WTC11 (cell line): ENCODE data around the gene P3H4. TPM values are rescaled to one million over a fixed set of nuclear protein-coding genes. Genes with fewer than 3 reads are reported as not detected.

ENCODE experiments used
- ATF1 ChIP-seq: sonication (generic); formaldehyde crosslinking; IDR thresholded peaks from 2 replicates; pipeline ENCODE4 v1.8.1; 2023; ENCODE audit warnings: mild to moderate bottlenecking, moderate library complexity, missing genetic modification reagents
- CREB1 ChIP-seq: sonication (generic); formaldehyde crosslinking; IDR thresholded peaks from 2 replicates; pipeline ENCODE4 v1.8.0; 2023; ENCODE audit warnings: mild to moderate bottlenecking, missing genetic modification reagents
- ERG ChIP-seq: fragments of 250-450 bp; sonication (Bioruptor Pico); IDR thresholded peaks from 2 replicates; pipeline ENCODE4 v1.8.0; 2021; ENCODE audit warnings: mild to moderate bottlenecking
- ETV6 ChIP-seq: sonication (generic); formaldehyde crosslinking; IDR thresholded peaks from 2 replicates; pipeline ENCODE4 v1.8.1; 2022; ENCODE audit warnings: mild to moderate bottlenecking, missing genetic modification reagents
- FOXK1 ChIP-seq: sonication (generic); formaldehyde crosslinking; IDR thresholded peaks from 2 replicates; pipeline ENCODE4 v1.8.0; 2022; ENCODE audit warnings: mild to moderate bottlenecking, moderate library complexity, missing genetic modification reagents
- FOXP1 ChIP-seq: sonication (generic); formaldehyde crosslinking; IDR thresholded peaks from 2 replicates; pipeline ENCODE4 v1.8.0; 2022; ENCODE audit warnings: missing genetic modification reagents, mild to moderate bottlenecking, moderate library complexity, borderline replicate concordance
- FOXP4 ChIP-seq: sonication (generic); formaldehyde crosslinking; IDR thresholded peaks from 2 replicates; pipeline ENCODE4 v1.8.0; 2022; ENCODE audit warnings: mild to moderate bottlenecking, missing genetic modification reagents
- GABPB1 ChIP-seq: sonication (generic); formaldehyde crosslinking; IDR thresholded peaks from 2 replicates; pipeline ENCODE4 v1.8.1; 2023; ENCODE audit warnings: mild to moderate bottlenecking, missing genetic modification reagents
- GTF2I ChIP-seq: fragments of 250-450 bp; sonication (Bioruptor Pico); conservative IDR thresholded peaks from 2 replicates; pipeline ENCODE4 v1.4.0; 2021; ENCODE audit warnings: mild to moderate bottlenecking
- HMGA2 ChIP-seq: fragments of 250-450 bp; sonication (Bioruptor Pico); IDR thresholded peaks from 2 replicates; pipeline ENCODE4 v1.4.0; 2021; ENCODE audit warnings: mild to moderate bottlenecking, moderate library complexity
- HMGXB4 ChIP-seq: sonication (generic); formaldehyde crosslinking; IDR thresholded peaks from 2 replicates; pipeline ENCODE4 v1.8.1; 2023; ENCODE audit warnings: mild to moderate bottlenecking, moderate library complexity, missing genetic modification reagents
- IRF2 ChIP-seq: sonication (generic); formaldehyde crosslinking; IDR thresholded peaks from 2 replicates; pipeline ENCODE4 v1.8.0; 2022; ENCODE audit warnings: low read depth, missing genetic modification reagents, borderline replicate concordance
- JAZF1 ChIP-seq: fragments of 250-450 bp; sonication (Bioruptor Pico); IDR thresholded peaks from 2 replicates; pipeline ENCODE4 v1.9.0; 2021; ENCODE audit warnings: moderate library complexity, mild to moderate bottlenecking, inconsistent platforms
- MLX ChIP-seq: sonication (generic); formaldehyde crosslinking; IDR thresholded peaks from 2 replicates; pipeline ENCODE4 v1.8.1; 2023; ENCODE audit warnings: mild to moderate bottlenecking, missing genetic modification reagents, moderate library complexity
- NR1H2 ChIP-seq: sonication (generic); formaldehyde crosslinking; IDR thresholded peaks from 2 replicates; pipeline ENCODE4 v1.9.0; 2021; ENCODE audit warnings: mild to moderate bottlenecking, moderate library complexity, missing genetic modification reagents
- NR3C1 ChIP-seq: sonication (generic); formaldehyde crosslinking; conservative IDR thresholded peaks from 2 replicates; pipeline ENCODE4 v1.8.1; 2023; ENCODE audit warnings: low read depth, mild to moderate bottlenecking, missing genetic modification reagents
- OVOL2 ChIP-seq: fragments of 250-450 bp; sonication (Bioruptor Pico); IDR thresholded peaks from 2 replicates; pipeline ENCODE4 v1.9.0; 2021; ENCODE audit warnings: mild to moderate bottlenecking, borderline replicate concordance
- RORB ChIP-seq: fragments of 250-450 bp; sonication (Bioruptor Pico); IDR thresholded peaks from 2 replicates; pipeline ENCODE4 v1.9.0; 2021; ENCODE audit warnings: mild to moderate bottlenecking
- SMAD3 ChIP-seq: sonication (generic); formaldehyde crosslinking; IDR thresholded peaks from 2 replicates; pipeline ENCODE4 v1.8.0; 2022; ENCODE audit warnings: missing genetic modification reagents, mild to moderate bottlenecking, borderline replicate concordance
- SMAD4 ChIP-seq: sonication (generic); formaldehyde crosslinking; IDR thresholded peaks from 2 replicates; pipeline ENCODE4 v1.8.0; 2022; ENCODE audit warnings: mild to moderate bottlenecking, missing genetic modification reagents
- USF2 ChIP-seq: sonication (generic); formaldehyde crosslinking; IDR thresholded peaks from 2 replicates; pipeline ENCODE4 v1.8.1; 2023; ENCODE audit warnings: mild to moderate bottlenecking, missing genetic modification reagents, moderate library complexity
- ZNF232 ChIP-seq: sonication (generic); formaldehyde crosslinking; IDR thresholded peaks from 2 replicates; pipeline ENCODE4 v1.8.0; 2022; ENCODE audit warnings: mild to moderate bottlenecking, missing genetic modification reagents
- ZNF263 ChIP-seq: sonication (generic); formaldehyde crosslinking; IDR thresholded peaks from 2 replicates; pipeline ENCODE4 v1.8.1; 2022; ENCODE audit warnings: low read depth, mild to moderate bottlenecking, moderate library complexity, missing genetic modification reagents
- ZNF281 ChIP-seq: sonication (generic); formaldehyde crosslinking; IDR thresholded peaks from 2 replicates; pipeline ENCODE4 v1.8.0; 2023; ENCODE audit warnings: mild to moderate bottlenecking, missing genetic modification reagents
- ZNF671 ChIP-seq: fragments of 250-450 bp; sonication (Bioruptor Pico); IDR thresholded peaks from 2 replicates; pipeline ENCODE4 v1.8.0; 2021; ENCODE audit warnings: mild to moderate bottlenecking
- total RNA-seq: library from RNA; stranded (reverse); gene quantifications from 3 replicates; pipeline ENCODE4 v1.2.3, GENCODE V29; 2021
- TF ChIP-seq, protein P1 (sequence below): sonication (generic); formaldehyde crosslinking; IDR thresholded peaks from 2 replicates; pipeline ENCODE4 v1.8.0; 2022; ENCODE audit warnings: mild to moderate bottlenecking, missing genetic modification reagents
- TF ChIP-seq, protein P2 (sequence below): sonication (generic); formaldehyde crosslinking; IDR thresholded peaks from 2 replicates; pipeline ENCODE4 v1.8.1; 2022; ENCODE audit warnings: low read depth, mild to moderate bottlenecking, moderate library complexity, missing genetic modification reagents, borderline replicate concordance

Gene P3H4
- total RNA-seq, 1 experiment from 2014 or later = 32.1 TPM

- TF ChIP-seq ZNF263 (CRISPR knock-in tag) (peak; percentile 70; the same call in 1 of the 2 replicates), CREB1 (CRISPR knock-in tag) (no peak; the same call in 1 of the 2 replicates), OVOL2 (CRISPR knock-in tag) (no peak), ATF1 (CRISPR knock-in tag) (peak; percentile 38; the same call in 1 of the 2 replicates), GABPB1 (CRISPR knock-in tag) (no peak), ERG (CRISPR knock-in tag) (no peak), RORB (CRISPR knock-in tag) (no peak), IRF2 (no peak), ZNF671 (CRISPR knock-in tag) (no peak), NR3C1 (CRISPR knock-in tag) (no peak; the same call in 1 of the 2 replicates), NR1H2 (no peak), MLX (no peak), ZNF281 (CRISPR knock-in tag) (0 out of 2 replicates have a peak, but pooled peaks have one; percentile 19), FOXP1 (CRISPR knock-in tag) (no peak), FOXK1 (CRISPR knock-in tag) (0 out of 2 replicates have a peak, but pooled peaks have one; percentile 16), GTF2I (CRISPR knock-in tag) (no peak), SMAD4 (CRISPR knock-in tag) (no peak), USF2 (CRISPR knock-in tag) (no peak), ETV6 (CRISPR knock-in tag) (no peak), HMGXB4 (no peak), ZNF232 (no peak), JAZF1 (CRISPR knock-in tag) (no peak), SMAD3 (CRISPR knock-in tag) (no peak), HMGA2 (no peak), FOXP4 (CRISPR knock-in tag) (0 out of 2 replicates have a peak, but pooled peaks have one; percentile 17)
- TF ChIP-seq, protein P1, sequence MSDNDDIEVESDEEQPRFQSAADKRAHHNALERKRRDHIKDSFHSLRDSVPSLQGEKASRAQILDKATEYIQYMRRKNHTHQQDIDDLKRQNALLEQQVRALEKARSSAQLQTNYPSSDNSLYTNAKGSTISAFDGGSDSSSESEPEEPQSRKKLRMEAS (CRISPR knock-in tag) = peak; percentile 69
- TF ChIP-seq, protein P2, sequence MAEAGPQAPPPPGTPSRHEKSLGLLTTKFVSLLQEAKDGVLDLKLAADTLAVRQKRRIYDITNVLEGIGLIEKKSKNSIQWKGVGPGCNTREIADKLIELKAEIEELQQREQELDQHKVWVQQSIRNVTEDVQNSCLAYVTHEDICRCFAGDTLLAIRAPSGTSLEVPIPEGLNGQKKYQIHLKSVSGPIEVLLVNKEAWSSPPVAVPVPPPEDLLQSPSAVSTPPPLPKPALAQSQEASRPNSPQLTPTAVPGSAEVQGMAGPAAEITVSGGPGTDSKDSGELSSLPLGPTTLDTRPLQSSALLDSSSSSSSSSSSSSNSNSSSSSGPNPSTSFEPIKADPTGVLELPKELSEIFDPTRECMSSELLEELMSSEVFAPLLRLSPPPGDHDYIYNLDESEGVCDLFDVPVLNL (CRISPR knock-in tag) = no peak
Observed at GRCh38 chr17:41810659-41811548, 845 bp downstream of the P3H4 start (continued).
